ENCODE measurements around the gene RNF11.

DNA sequence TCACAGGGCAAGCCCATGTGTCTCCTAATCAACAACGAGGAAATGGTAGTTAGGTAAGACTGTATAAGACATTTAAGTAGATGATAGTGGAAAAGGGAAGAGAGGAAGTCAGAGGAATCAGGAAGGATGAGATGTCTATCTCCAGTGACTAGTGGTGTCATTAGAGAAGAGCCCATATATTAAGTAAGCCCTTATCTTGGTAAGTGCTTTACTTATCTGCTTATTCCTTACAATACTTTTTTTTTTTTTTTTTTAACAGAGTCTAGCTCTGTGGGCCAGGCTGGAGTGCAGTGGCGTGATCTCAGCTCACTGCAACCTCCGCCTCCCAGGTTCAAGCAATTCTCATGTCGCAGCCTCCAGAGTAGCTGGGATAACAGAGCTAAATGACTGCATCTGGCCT lies 29.5 kb downstream of the RNF11 start:
- TF ChIP-seq, protein P1, sequence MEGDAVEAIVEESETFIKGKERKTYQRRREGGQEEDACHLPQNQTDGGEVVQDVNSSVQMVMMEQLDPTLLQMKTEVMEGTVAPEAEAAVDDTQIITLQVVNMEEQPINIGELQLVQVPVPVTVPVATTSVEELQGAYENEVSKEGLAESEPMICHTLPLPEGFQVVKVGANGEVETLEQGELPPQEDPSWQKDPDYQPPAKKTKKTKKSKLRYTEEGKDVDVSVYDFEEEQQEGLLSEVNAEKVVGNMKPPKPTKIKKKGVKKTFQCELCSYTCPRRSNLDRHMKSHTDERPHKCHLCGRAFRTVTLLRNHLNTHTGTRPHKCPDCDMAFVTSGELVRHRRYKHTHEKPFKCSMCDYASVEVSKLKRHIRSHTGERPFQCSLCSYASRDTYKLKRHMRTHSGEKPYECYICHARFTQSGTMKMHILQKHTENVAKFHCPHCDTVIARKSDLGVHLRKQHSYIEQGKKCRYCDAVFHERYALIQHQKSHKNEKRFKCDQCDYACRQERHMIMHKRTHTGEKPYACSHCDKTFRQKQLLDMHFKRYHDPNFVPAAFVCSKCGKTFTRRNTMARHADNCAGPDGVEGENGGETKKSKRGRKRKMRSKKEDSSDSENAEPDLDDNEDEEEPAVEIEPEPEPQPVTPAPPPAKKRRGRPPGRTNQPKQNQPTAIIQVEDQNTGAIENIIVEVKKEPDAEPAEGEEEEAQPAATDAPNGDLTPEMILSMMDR (conservative IDR thresholded peaks at IDR 0.05; ENCODE audit: low read depth, low read length): no peak
- TF ChIP-seq EZH2 (IDR thresholded peaks at IDR 0.05; ENCODE audit: borderline replicate concordance, low read depth, low read length, poor library complexity, severe bottlenecking): no peak
